Activated CD4-positive, alpha-beta memory T cell treated with anti-CD3 and anti-CD28 coated beads for 36 hours (primary cell): ENCODE data around the gene MAML3. TPM values are rescaled to one million over a fixed set of nuclear protein-coding genes. Genes with fewer than 3 reads are reported as not detected.
A peak's percentile ranks its signal among the peaks of the same experiment; 100 is the strongest.

Source experiments
- CTCF ChIA-PET: fragments of 350-600 bp; sonication (Branson Sonifier 250); formaldehyde crosslinking; loops from one replicate; lab custom pipeline; 2021; ENCODE audit warnings: antibody characterized with exemption, inconsistent platforms; lab: Charles Lee
- POLR2A ChIA-PET: fragments of 350-600 bp; sonication (Branson Sonifier 250); formaldehyde crosslinking; loops from one replicate; lab custom pipeline; 2021; ENCODE audit warnings: antibody characterized with exemption; lab: Charles Lee
- DNase-seq: peaks from one replicate; pipeline ENCODE4 v3.0.0-alpha.2; 2020
- H3K27ac Mint-ChIP-seq: one replicate; pipeline ENCODE4 v1.8.0; 2021; ENCODE audit warnings: mixed read lengths
- H3K27me3 Mint-ChIP-seq: one replicate; pipeline ENCODE4 v1.8.0; 2021; ENCODE audit warnings: mixed read lengths
- H3K36me3 Mint-ChIP-seq: one replicate; pipeline ENCODE4 v1.8.0; 2021; ENCODE audit warnings: mixed read lengths
- H3K4me1 Mint-ChIP-seq: one replicate; pipeline ENCODE4 v1.8.0; 2021; ENCODE audit warnings: low read depth, mixed read lengths
- H3K4me3 Mint-ChIP-seq: one replicate; pipeline ENCODE4 v1.8.0; 2021; ENCODE audit warnings: mild to moderate bottlenecking, mixed read lengths
- H3K9me3 Mint-ChIP-seq: one replicate; pipeline ENCODE4 v1.8.0; 2021; ENCODE audit warnings: mixed read lengths
- intact Hi-C: fragments of 100-400 bp; cut with micrococcal nuclease; formaldehyde crosslinking; loops from one replicate; pipeline ENCODE4 v1.15.1; 2023
- total RNA-seq, 2 experiments: library from RNA; stranded (reverse); gene quantifications; one replicate each; pipeline ENCODE4 v1.2.3, GENCODE V29; 2021

Gene MAML3
- total RNA-seq, 2 experiments from 2014 or later: 0.51 to 0.76 TPM

GRCh38 chr4:139872274-139872673 lies 281.7 kb downstream of the MAML3 start:
- Mint-ChIP-seq H3K9me3 (no peaks in the 10 kb centered on the region), H3K27me3 (peaks cover 4% of the 10 kb centered on the region), H3K4me1 (peaks cover 7% of the 10 kb centered on the region), H3K27ac (no peak overlapping the region), H3K4me3 (no peak overlapping the region), H3K36me3 (no peaks in the 10 kb centered on the region)
- ChIA-PET POLR2A (no interaction called here), CTCF (no interaction called here)
- DNase-seq: no peak
- intact Hi-C loops: no loop called here

- Mint-ChIP-seq H3K27ac (no peak overlapping the region), H3K4me3 (no peak overlapping the region), H3K4me1 (peaks cover 7% of the 10 kb centered on the region), H3K9me3 (no peaks in the 10 kb centered on the region), H3K36me3 (no peaks in the 10 kb centered on the region), H3K27me3 (peaks cover 4% of the 10 kb centered on the region)
- CTCF ChIA-PET: no interaction called here
- intact Hi-C loops: no loop called here
- POLR2A ChIA-PET: no interaction called here
- no peak for DNase-seq
Observed at GRCh38 chr4:139869810-139870209, 284.2 kb downstream of the MAML3 start.

GRCh38 chr4:139866276-139866962 lies 287.6 kb downstream of the MAML3 start:
- ChIA-PET CTCF (no interaction called here), POLR2A (no interaction called here)
- intact Hi-C loops: no loop called here
- H3K4me1 Mint-ChIP-seq: no peaks in the 10 kb centered on the region
- no peak overlapping the region for H3K4me3 Mint-ChIP-seq
- H3K27ac Mint-ChIP-seq: no peak overlapping the region
- DNase-seq: no peak
- no peaks in the 10 kb centered on the region for H3K36me3 Mint-ChIP-seq
- peaks cover 3% of the 10 kb centered on the region for H3K27me3 Mint-ChIP-seq
- no peaks in the 10 kb centered on the region for H3K9me3 Mint-ChIP-seq

- H3K4me3 Mint-ChIP-seq: no peak overlapping the region
- intact Hi-C loops: no loop called here
- CTCF ChIA-PET: no interaction called here
- H3K27ac Mint-ChIP-seq: no peak overlapping the region
- no peaks in the 10 kb centered on the region for H3K9me3 Mint-ChIP-seq
- H3K27me3 Mint-ChIP-seq: peaks cover 7% of the 10 kb centered on the region
- no peaks in the 10 kb centered on the region for H3K36me3 Mint-ChIP-seq
- POLR2A ChIA-PET: no interaction called here
- DNase-seq: no peak
- no peaks in the 10 kb centered on the region for H3K4me1 Mint-ChIP-seq
Observed at GRCh38 chr4:139865537-139865936, 288.4 kb downstream of the MAML3 start.

- H3K27me3 Mint-ChIP-seq: peaks cover 7% of the 10 kb centered on the region
- no peak overlapping the region for H3K4me3 Mint-ChIP-seq
- H3K27ac Mint-ChIP-seq: no peak overlapping the region
- intact Hi-C loops: no loop called here
- H3K4me1 Mint-ChIP-seq: peaks cover 11% of the 10 kb centered on the region
- no peaks in the 10 kb centered on the region for H3K36me3 Mint-ChIP-seq
- CTCF ChIA-PET: no interaction called here
- DNase-seq: no peak
- H3K9me3 Mint-ChIP-seq: no peaks in the 10 kb centered on the region
- POLR2A ChIA-PET: no interaction called here
Observed at GRCh38 chr4:139863531-139863930, 290.5 kb downstream of the MAML3 start.

- no peaks in the 10 kb centered on the region for H3K36me3 Mint-ChIP-seq
- CTCF ChIA-PET: interaction anchor here (0.7 to 0.9 kb wide), 2 partner anchors 205 to 233 kb away, joined by 4 read pairs; no protein-coding TSS in a partner anchor
- H3K9me3 Mint-ChIP-seq: no peaks in the 10 kb centered on the region
- DNase-seq: no peak
- H3K27ac Mint-ChIP-seq: no peak overlapping the region
- POLR2A ChIA-PET: no interaction called here
- intact Hi-C loops: no loop called here
- H3K27me3 Mint-ChIP-seq: peaks cover 10% of the 10 kb centered on the region
- no peak overlapping the region for H3K4me3 Mint-ChIP-seq
- peaks cover 26% of the 10 kb centered on the region for H3K4me1 Mint-ChIP-seq
Observed at GRCh38 chr4:139861471-139861870, 292.5 kb downstream of the MAML3 start.

GRCh38 chr4:139860435-139861024 lies 293.5 kb downstream of the MAML3 start:
- CTCF ChIA-PET: no interaction called here
- no peaks in the 10 kb centered on the region for H3K36me3 Mint-ChIP-seq
- intact Hi-C loops: no loop called here
- H3K4me1 Mint-ChIP-seq: peaks cover 26% of the 10 kb centered on the region
- POLR2A ChIA-PET: no interaction called here
- no peak overlapping the region for H3K27ac Mint-ChIP-seq
- no peak overlapping the region for H3K4me3 Mint-ChIP-seq
- no peak for DNase-seq
- H3K27me3 Mint-ChIP-seq: peaks cover 18% of the 10 kb centered on the region
- H3K9me3 Mint-ChIP-seq: no peaks in the 10 kb centered on the region

GRCh38 chr4:139859876-139860275 lies 294.1 kb downstream of the MAML3 start:
- ChIA-PET POLR2A (no interaction called here), CTCF (no interaction called here)
- H3K4me1 Mint-ChIP-seq: peaks cover 26% of the 10 kb centered on the region
- no peak overlapping the region for H3K27ac Mint-ChIP-seq
- intact Hi-C loops: loop anchor here (1.0 to 10.0 kb wide), 8 partner anchors 41 to 593 kb away; partner anchors contain the start of gene RAB33B
- H3K36me3 Mint-ChIP-seq: no peaks in the 10 kb centered on the region
- H3K9me3 Mint-ChIP-seq: no peaks in the 10 kb centered on the region
- H3K27me3 Mint-ChIP-seq: peaks cover 18% of the 10 kb centered on the region
- no peak for DNase-seq
- H3K4me3 Mint-ChIP-seq: no peak overlapping the region

- CTCF ChIA-PET: no interaction called here
- H3K4me1 Mint-ChIP-seq: peaks cover 26% of the 10 kb centered on the region
- peak overlapping the region; percentile 38 for H3K27ac Mint-ChIP-seq
- intact Hi-C loops: loop anchor here (1.0 to 10.0 kb wide), 13 partner anchors 42 to 592 kb away; partner anchors contain the start of gene RAB33B
- no peaks in the 10 kb centered on the region for H3K9me3 Mint-ChIP-seq
- DNase-seq: peak; percentile 39
- POLR2A ChIA-PET: interaction anchor here (1.0 to 1.4 kb wide), 2 partner anchors 237 to 245 kb away, joined by 3 read pairs; no protein-coding TSS in a partner anchor
- peaks cover 23% of the 10 kb centered on the region for H3K27me3 Mint-ChIP-seq
- no peaks in the 10 kb centered on the region for H3K36me3 Mint-ChIP-seq
- no peak overlapping the region for H3K4me3 Mint-ChIP-seq
Observed at GRCh38 chr4:139858436-139859205, 295.4 kb downstream of the MAML3 start.

- H3K36me3 Mint-ChIP-seq: no peaks in the 10 kb centered on the region
- no peak for DNase-seq
- H3K9me3 Mint-ChIP-seq: no peaks in the 10 kb centered on the region
- H3K4me3 Mint-ChIP-seq: no peak overlapping the region
- ChIA-PET CTCF (no interaction called here), POLR2A (interaction anchor here (1.4 kb wide), 1 partner anchor 238 kb away, joined by 3 read pairs; no protein-coding TSS in a partner anchor)
- intact Hi-C loops: loop anchor here (1.0 to 10.0 kb wide), 11 partner anchors 43 to 591 kb away; partner anchors contain the start of gene RAB33B
- no peak overlapping the region for H3K27ac Mint-ChIP-seq
- H3K4me1 Mint-ChIP-seq: peaks cover 30% of the 10 kb centered on the region
- peaks cover 26% of the 10 kb centered on the region for H3K27me3 Mint-ChIP-seq
Observed at GRCh38 chr4:139857977-139858376, 296.0 kb downstream of the MAML3 start.

- intact Hi-C loops: loop anchor here (5.0 to 10.0 kb wide), 3 partner anchors 120 to 402 kb away; partner anchors contain the start of gene RAB33B
- H3K4me3 Mint-ChIP-seq: no peak overlapping the region
- DNase-seq: no peak
- H3K36me3 Mint-ChIP-seq: no peaks in the 10 kb centered on the region
- POLR2A ChIA-PET: no interaction called here
- H3K27me3 Mint-ChIP-seq: peaks cover 23% of the 10 kb centered on the region
- CTCF ChIA-PET: no interaction called here
- peaks cover 35% of the 10 kb centered on the region for H3K4me1 Mint-ChIP-seq
- H3K27ac Mint-ChIP-seq: no peak overlapping the region
- H3K9me3 Mint-ChIP-seq: no peaks in the 10 kb centered on the region
Observed at GRCh38 chr4:139857021-139857420, 297.0 kb downstream of the MAML3 start.
